ENCODE measurements around the gene SRGAP1.
A peak's percentile ranks its signal among the peaks of the same experiment; 100 is the strongest.

DNA sequence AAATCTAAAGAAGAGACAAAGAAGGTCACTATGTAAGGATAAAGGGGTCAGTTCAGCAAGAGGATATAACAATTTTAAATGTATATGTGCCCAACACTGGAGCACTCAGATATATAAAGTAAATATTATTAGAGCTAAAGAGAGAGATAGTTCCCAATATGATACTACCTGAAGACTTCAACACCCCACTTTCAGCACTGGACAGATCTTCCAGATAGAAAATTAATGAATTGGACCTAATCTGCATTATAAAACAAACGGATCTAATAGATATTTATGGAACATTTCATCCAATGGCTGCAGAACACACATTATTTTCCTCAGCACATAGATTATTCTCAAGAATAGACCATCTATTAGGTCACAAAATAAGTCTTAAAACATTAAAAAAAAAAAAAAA is 24.1 kb upstream of the SRGAP1 start:
- TF ChIP-seq CTCF (IDR thresholded peaks at IDR 0.05; ENCODE audit: insufficient read depth, low read length) (no peak), POLR2AphosphoS5 (IDR thresholded peaks at IDR 0.05; ENCODE audit: low read depth) (no peak), GABPA (IDR thresholded peaks at IDR 0.05; ENCODE audit: low read depth) (no peak), SPI1 (IDR thresholded peaks at IDR 0.05; ENCODE audit: borderline replicate concordance, low read depth) (no peak), REST (IDR thresholded peaks at IDR 0.05; ENCODE audit: insufficient replicate concordance, low read depth) (peak; percentile 81)

Measured in HL-60 (cell line).